Left renal cortex interstitium (tissue), 4 donors: Measurements from ENCODE around the gene RASD1. TPM values are rescaled to one million over a fixed set of nuclear protein-coding genes. Genes with fewer than 3 reads are reported as not detected.
"Not testable (repeated sequence)": the region's sequence is repeated elsewhere in the genome, so short reads cannot be mapped to it uniquely, and the experiment has no call there.

ENCODE experiments used
- DNase-seq, 4 donors: peaks; one replicate each; pipeline ENCODE4 v3.0.0-alpha.2; 2013; ENCODE audit warnings: low read depth in 4 of 4, low spot score in 2 of 4, missing footprints in 1 of 4
- polyA plus RNA-seq, 4 donors: library from polyadenylated mRNA; unstranded; fragments of 120-200 nt; gene quantifications; one replicate each; pipeline ENCODE4 v1.2.1, GENCODE V29; 2013; ENCODE audit not compliant: insufficient read length in 4 of 4

The RASD1 gene
- polyA plus RNA-seq, 4 donors, result 0.85 to 1.3 (median 1.0) TPM

DNA sequence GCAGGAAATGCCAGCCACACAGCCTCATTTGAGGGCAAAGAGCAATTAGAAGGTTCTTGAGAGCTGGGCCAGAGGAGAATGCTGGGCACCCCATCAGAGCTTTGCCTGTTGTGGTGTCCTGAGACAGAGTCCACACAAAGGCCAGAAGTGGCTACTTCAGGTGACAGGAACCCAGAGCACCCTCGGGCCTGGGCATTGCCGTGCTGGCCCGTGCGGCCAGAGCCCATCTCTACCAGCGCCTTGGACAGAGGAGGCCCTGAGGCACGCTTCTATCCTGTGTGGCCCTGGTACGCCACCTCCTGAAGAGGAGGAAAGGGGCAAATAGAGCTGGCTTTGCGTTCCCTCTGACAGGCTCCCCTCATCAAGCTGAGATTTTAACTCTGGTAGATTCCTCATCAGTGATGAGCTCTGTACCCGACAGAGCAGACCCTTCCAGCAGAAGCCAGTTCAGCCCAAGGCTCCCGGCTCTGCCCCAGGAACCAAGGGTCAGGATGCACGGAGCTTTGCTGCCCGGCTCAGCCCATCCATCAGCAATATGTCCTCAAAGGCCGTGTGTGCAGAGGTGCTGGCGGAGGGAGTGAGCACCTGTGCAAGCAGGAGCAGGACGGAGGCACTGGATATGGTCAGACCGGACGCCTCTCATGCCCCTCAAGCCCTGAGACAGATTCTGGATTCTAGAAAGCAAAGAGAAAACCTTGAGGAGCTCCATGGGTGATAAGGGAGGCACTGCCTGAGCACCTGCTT is 3.4 kb upstream of the RASD1 start:
- DNase-seq, result no peak

DNA sequence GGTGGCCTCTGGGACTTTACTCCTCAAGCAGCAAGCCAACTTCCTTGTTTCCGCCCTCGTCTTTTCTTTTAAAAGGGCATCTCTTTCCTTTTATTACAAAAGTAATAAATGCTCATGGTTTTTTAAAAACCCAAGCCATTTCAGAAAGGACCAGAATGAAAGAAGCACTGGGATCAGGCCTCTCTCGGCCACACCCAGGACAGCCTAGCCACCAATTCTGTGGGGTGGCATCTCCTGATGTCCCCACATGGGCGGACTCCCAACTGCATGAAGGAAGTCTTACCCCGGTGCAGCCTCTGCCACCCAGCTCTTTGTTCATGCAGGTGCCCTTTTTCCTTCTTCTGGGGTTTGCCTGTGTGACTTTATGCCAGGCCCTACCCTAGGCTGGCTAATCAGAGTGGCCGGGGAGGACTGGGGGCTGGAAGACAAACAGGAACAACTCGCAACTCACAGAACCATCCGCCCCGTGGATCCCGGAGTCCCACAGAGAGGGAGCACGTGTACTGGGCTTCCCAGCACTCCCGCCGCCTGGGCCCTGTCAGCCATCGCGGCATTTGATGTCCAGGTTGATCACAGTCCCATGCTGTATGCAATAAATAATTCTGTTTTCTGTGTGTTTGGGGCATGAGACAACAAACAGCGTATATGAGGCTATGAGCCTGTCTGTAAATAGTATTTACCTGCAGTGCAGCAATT is 2.6 kb upstream of the RASD1 start:
- no peak for DNase-seq

DNA sequence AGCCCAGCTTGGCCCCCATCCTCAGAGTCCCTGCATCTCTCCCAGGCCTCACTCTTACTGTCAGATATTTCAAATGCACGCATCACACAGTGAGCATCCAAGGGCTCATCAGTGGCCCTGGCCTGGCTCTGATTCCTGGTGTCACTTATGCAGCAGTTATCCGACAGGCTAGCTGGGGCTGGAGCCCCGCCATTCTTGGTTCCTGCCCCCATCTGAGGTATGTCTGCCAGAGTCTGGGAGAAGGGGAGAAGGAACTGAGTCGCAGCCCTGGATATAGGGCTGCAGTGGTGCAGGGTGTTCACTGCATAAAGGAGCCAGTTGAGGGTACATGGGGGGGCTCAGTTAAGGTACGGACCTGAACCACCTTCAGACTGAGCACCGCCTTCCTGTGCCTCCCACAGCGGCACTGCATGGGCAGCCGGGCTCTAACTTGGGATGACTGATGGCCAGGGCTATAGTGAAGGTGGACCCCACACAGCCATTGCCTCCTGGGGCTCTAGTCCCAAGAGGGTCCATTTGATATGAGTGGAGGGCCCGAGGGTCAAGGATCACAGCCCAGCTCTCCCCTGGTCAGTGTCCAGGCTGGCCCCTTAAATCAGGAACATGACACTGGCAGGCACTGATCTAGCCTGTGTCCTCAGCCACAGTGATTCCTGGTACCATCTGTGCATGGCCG is 1.8 kb upstream of the RASD1 start:
- DNase-seq, result no peak

DNA sequence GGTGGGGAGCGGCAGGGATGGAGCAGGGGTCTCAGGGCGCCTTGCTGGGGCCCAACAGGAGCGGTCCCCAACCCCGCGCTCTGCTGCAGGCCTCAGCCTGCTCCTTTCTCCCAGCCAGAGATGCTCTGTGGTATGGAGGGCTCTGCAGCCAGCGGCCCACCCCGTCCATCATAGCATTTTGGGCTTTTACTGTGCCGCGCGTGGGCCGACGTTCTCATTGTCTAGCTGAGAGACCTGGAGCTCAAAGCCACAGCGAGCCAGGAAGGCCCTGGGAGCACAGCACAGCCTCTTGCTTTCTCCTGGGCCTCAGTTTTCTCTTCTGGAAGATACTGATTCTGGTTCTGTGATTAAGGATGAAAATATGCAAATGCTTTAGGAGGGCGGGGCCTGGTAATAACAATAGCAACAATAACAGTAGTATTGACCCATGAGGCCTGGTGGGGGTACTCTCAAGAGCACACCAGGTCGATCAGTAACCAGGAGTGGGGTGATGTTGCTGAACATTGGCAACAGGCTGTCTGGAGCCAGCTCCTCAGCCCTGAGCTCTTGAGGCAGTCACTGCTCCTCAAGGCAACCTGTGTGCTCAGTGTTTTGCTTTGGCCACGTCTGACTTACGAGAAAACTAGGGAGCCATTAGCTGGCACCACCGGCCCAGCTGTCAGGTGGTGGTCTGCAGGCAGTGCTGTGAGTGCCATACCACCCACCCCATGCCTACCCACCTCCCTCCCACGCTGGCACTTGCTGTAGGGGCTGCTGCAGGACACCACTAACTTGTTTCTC is 1.1 kb upstream of the RASD1 start:
- DNase-seq, result no peak

DNA sequence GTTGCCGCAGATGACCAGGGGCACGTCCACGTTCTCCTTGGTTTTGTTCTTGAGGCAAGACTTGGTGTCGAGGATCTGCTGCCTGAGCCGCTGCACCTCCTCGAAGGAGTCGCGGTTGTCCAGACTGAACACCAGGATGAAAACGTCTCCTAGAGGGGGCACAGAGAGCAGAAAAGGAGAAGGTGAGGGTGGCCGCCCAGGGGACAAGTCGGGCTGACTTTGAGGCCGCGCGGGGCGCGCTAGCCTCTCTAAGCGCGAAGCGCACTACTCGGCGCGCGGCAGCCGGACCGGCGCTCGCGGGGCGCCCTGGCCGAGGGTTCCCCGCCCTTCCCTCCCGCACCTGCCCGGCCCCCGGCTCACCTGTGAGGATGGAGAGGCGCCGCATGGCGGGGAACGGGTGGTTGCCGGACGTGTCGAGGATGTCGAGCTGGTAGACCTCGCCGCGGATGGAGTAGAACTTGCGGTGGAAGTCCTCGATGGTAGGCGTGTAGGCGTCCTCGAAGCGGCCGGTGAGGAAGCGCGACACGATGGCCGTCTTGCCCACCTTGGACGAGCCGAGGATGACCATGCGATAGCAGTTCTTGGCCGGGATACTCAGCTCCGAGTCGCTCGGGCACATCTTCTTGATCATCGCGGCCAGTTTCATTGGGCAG is 533 bp downstream of the RASD1 start:
- DNase-seq, result peak in 1 of 4 donors; percentile 41

DNA sequence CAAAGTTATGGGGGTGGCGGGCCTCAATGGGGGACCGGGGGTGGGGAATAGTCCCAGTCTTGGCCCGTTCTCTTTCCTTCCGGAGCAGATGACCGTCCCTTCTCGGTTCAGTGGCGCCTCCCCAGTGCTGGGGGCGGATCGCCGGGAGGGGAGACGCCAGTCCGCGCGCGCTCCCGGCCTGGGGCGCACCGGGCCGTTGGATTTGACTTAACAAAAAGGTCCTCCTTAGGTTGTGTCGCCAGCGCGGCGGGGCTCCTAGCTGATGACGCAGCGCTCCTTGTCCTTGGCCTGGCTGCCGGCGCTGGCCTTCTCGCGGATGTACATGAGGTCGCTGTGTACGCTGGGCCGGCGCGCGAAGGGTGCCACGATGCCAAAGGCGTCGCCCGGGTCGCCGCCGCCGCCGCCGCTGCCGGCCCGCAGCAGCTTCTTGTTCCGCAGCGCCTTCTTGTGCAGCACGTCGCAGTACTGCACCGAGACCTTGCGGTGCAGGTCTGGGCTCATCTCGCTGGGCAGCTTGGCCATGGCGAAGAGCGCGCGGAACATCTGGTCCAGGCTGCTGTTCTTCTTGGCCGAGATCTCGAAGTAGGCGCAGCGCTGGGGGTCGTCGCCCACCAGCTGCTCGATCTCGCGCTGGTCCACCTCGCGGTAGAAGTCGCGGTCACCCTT is 1.2 kb downstream of the RASD1 start:
- peak in 2 of 4 donors; percentile 25 to 31 for DNase-seq

DNA sequence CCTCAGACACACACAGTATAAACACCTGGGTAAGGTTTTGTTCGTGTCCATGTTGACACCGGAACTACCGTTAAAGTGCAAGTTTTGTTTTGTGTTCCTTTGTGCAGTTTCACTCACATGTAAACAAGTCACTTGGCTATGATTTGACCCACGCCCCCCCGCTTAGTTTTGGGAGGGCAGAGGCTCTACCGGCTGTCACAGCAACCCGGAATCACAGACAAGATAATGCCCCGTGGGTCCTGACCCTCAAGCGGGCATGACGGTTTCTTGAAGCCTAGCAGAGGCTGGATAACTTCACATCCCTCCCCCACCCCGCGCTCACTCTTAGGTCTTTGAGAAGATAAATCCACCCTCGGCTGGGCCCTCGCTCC is 1.7 kb downstream of the RASD1 start:
- DNase-seq, result no peak

DNA sequence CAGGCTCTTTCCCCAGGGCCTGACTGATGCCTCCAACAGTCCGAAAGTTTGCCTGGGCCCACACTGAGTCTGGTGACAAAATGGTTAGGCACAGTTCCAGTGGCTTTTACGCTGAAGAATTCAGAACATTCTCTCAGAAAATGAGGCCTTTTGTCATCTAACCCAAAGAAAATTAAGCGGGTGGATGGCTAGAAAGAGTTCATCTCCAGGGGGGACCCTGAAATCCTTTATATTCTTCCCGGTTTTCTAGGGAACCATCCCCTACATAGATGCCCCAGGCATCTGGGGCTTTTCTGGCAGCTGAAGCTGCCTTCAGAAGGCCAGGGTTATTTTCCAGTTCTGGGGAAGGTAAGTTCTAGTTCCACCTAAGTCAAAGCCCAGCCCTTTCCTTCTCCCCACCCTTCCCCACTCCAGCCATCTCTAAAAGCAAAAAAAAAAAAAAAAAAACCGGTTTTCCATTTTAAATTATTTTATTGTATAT is 2.2 kb downstream of the RASD1 start:
- DNase-seq, result no peak

DNA sequence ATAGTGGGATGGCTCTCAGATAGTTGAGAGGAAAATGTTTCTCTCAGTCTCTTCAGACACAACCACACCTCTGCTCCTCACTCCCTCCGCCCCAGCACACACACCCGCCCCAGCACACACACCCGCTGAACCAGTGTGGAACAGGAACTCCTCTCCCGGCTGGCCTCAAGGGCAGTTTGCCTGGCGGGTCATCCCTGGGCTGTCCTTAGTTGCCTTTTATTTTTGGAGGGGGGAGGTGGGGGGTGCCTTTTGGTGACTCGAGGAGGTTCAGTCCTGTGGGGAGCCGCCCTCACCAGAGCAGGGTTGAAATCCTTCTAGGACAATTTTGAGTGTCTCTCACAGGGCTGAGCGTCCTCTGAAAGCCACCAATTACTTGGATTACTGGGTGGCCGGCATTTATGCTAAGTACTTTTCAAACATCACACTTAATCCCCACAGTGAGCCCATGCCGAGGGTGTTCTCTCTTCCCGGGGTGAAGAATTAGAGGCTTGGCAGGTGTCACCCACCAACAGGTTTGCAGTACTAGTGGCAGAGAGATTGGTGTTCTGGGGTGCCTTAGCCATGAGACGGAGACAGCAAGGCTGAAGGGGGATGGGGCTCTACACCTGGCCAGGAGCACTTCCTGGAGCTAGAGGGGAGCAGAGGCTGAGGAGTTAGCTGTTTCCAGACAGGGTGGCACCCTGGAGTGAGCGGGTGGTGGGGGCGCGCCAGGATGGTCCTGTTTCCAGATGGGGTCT is 2.8 kb downstream of the RASD1 start:
- no peak for DNase-seq

DNA sequence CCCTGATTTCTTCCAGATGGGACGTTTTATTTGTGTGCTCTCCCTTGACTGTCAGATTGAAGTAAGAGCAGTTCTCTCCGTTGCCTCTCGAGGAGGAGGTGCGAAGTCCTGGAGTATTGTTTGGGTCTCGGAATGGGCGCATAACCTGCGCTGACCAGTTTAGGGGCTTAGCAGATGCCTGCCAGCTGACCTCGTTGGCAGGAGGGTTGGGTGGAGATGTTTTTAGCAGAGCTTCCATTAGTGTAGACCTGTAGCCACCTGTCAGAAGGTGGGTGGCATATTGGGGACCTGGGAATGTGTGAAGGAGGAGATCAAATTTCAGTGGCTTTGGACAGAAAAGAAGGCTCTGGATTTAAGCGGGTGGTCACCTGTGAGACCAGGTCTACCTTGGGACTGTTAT is 3.6 kb downstream of the RASD1 start:
- DNase-seq, result no peak

DNA sequence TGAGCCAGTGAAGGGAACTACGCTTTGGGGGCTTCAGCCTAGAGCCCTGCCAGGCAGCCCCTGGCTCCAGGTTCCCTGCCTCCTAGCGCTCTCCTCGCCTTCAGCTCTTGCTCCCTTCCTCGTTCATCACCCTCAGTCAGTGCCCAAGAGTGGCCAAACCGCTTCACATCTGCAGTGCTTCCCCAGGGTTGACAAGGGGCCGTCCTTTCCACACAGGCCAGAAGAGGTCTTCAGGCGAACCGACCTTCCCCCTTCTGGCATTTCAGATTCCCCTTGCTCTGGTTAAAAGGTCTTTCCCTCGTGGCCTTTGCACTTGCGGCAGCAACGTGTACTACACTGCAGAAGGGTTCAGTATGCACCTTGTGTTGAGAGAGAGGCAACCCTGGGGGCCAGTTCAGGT is 4.1 kb downstream of the RASD1 start:
- no peak for DNase-seq

DNA sequence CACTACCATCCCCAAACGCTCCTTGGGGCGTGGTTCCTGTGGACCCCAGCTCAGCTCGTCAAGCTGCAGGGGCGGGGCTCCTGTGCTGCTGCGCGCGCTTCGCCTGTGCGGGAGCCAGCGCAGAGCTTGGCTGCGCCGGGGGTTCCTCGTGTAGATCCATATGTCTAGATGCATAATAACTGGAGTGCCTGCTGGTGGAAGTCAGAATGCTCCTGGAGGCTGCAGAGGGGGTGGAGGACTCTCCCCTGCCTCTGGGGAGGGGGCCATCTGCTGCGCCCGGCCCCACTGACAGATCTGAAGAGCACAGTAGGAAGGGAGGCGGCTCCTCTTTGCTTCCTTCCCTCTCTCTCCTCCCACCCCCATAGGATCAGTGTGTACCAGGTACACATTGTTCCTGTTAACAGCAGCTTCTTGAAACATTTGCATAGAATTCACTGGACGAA is 4.6 kb downstream of the RASD1 start:
- no peak for DNase-seq

DNA sequence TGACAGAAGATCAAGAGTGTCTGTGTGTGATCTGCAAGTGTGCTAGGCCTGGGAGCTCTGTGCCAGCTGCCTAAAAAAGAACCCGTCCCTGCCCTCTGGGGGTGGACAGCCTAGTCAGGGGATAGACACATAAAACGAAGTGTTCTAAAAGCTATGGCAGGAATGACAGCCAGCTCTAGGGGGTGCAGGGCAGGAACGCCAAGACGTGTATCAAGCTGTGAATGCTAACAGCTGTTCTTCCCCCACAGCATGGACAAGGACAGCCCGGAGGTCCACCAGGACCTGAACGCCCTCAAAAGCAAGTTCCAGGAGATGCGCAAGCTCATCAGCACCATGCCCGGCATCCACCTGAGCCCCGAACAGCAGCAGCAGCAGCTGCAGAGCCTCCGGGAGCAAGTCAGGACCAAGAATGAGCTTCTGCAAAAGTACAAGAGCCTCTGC is 5.1 kb downstream of the RASD1 start:
- DNase-seq, result no peak

DNA sequence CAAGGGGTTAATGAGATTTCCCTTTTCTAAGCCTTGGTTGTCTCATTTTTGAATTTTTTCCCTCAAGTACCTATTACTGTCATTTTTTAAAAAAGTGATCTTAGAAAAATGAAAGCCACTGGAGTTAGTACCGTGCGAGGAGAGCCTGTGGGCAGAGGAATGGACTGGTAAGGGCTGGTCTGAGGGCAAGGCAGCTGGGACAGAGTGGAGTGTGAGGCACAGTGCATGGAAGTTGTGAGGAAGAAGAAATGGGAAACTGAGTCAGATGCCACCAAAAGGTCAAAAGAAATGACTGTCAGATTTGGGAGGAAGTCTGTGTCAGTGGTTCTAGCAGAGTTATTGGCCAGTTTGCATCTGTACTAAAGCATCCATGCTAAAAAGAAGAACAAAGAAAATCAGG is 8.2 kb downstream of the RASD1 start:
- no peak for DNase-seq

DNA sequence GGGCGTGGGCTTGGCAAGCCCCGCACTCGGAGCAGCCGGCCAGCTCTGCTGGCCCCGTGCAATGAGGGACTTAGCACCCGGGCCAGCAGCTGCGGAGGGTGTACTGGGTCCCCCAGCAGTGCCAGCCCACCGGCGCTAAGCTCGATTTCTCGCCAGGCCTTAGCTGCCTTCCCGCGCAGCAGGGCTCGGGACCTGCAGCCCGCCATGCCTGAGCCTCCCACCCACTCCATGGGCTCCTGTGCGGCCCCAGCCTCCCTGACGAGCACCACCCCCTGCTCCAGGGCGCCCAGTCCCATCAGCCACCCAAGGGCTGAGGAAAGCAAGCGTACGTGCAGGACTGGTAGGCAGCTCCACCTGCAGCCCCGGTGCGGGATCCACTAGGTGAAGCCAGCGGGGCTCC is 9.8 kb downstream of the RASD1 start:
- DNase-seq, result not testable (repeated sequence)

DNA sequence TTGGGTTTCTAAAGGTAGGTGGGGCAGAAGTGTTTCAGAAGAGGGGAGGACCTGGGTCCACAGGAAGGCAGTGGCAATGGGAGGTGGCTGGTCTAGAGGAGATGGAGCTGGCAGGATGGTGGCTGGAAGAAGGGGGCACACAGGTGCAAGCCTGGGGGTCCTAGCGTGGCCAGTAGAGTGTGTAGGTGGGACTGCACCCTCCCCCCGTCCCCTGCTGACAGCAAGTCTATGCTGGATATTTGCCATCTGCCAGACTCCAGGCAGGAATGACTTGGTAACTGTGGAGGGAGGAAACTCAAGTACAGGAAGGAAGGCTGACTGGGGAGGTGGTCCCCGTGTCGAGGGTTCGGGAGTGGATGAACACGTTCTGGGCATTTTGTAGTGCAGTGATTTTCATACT is 10.8 kb downstream of the RASD1 start:
- no peak for DNase-seq

DNA sequence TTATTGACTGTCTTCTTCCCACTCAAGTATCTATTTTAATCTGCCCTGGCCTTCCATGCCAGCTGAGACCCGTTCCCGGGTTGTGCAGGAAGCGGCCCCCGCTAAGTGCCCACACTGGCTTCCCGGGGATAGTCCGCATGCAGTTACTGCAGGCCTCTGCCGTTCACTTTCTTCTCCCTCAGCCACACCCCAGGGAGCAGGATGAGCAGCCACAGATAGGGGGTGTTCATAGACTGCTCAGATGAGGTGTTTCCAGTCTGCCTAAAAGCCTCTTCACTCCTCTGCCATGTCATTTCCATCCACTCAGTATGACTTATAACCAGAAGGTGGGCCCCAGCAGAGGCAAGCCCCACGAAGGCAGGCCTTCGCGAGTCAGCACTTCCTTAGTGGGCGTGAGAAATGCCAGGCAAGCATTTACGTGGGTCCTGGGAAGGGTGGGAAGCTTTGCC is 11.7 kb downstream of the RASD1 start:
- no peak for DNase-seq

DNA sequence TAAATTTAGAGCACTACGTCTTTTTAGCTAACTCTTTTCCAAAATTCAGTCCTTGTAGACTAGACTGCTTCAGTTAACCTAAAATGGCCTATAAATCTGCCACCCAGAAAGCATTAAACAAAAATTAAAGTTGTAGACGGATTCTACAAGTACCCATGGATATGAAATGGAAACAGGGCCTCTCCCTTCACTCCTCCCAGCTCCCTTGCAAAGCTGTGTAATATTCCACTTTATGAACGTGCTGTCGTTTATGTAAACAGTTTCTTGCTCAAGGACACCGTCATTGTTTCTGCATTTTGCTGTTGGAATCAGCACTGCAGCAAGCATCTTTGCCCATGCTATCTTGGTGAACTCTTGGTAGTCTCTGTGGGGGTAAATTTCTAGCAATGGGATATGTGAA is 14.3 kb downstream of the RASD1 start:
- no peak for DNase-seq

DNA sequence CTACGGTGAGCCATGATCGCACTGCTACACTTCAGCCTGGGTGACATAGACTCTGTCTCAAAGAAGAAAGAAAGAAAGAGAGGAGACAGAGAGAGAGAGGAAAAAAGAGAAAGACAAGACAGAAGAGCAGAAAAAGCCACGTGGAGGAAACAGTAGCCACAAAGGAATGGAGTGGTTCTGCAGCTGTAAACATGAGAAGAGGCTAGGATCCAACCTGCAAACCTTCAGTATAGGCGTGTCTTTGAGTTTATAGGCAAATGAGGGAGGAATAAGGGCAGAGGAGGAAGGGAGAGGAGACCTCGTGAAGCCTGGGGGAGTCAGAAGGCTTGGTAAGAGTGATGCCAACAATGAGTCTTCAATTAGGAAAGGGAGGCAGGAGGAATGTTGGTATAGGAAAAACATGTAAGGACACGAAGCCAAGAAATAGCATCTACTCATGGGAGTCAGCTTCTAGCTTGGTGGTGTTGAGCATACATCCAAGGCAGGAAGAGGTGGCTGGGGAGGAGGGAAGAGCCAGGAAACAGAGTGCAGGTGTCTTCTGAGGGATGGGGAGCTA is 15.5 kb downstream of the RASD1 start:
- no peak for DNase-seq
